ENCODE data around the gene KIAA1671. TPM values are rescaled to one million over a fixed set of nuclear protein-coding genes. Genes with fewer than 3 reads are reported as not detected.

Gene KIAA1671
- total and polyA plus RNA-seq, 2 of the 4 experiments (the other 2 are of a cell fraction), result 0.02 TPM; not detected in 1

DNA sequence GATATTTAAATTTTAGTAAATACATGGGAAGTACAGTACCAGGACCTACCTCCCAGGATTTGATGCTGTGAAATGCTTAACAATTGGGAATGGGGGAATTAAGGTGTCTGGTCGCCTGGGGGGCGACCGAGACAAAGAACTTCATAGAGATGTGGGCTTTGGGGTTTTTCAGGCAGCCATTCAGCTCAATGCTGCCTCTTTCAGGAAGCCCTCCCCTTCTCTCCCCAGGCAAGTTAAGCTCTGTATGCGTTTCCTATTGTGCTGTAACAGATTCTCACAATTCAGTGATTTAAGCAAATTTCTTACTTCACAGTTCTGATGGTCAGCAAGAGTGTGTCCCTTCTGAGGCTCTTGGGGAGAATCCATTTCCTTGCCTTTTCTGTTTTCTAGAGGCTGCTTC is 53.8 kb downstream of the KIAA1671 start:
- Histone ChIP-seq H2BK20ac (ENCODE audit: low read depth, low read length) (no peak overlapping the region), H2BK5ac (ENCODE audit: low read depth, low read length, poor library complexity, severe bottlenecking) (no peak overlapping the region), H2BK15ac (ENCODE audit: low read depth, low read length) (no peak overlapping the region), H4K5ac (ENCODE audit: low read depth, low read length) (no peak overlapping the region), H3K56ac (ENCODE audit: extremely low read depth, insufficient read depth, low read length) (no peak overlapping the region), H4K91ac (ENCODE audit: insufficient read depth, low read depth, low read length) (no peak overlapping the region), H3K27ac (ENCODE audit: insufficient read depth, low read length) (no peak overlapping the region), H3K23ac (ENCODE audit: low read depth, low read length) (no peak overlapping the region), H3K36me3 (ENCODE audit: control insufficient read depth, insufficient read depth, low read length) (no peaks in the 10 kb centered on the region), H3K9ac (ENCODE audit: low read depth, low read length) (no peak overlapping the region), H3K79me1 (ENCODE audit: low read depth in 1 of 2, low read length in 2 of 2) (no peaks in the 10 kb centered on the region), H3K18ac (ENCODE audit: low read depth, low read length) (no peak overlapping the region), H3K9me3 (ENCODE audit: control insufficient read depth, insufficient read depth, low read length) (no peaks in the 10 kb centered on the region), H4K8ac (ENCODE audit: low read depth in 2 of 2, low read length in 2 of 2) (no peak overlapping the region), H2AK9ac (replicated peaks; ENCODE audit: low read depth, low read length, poor library complexity) (no peak overlapping the region), H2AFZ (replicated peaks; ENCODE audit: low read length, poor library complexity) (no peak overlapping the region), H2AK5ac (ENCODE audit: low read depth, low read length) (no peak overlapping the region), H3K4ac (ENCODE audit: low read depth, low read length) (no peak overlapping the region), H3K27me3 (ENCODE audit: control insufficient read depth, insufficient read depth, low read length) (no peaks in the 10 kb centered on the region), H4K20me1 (ENCODE audit: insufficient read depth, low read length) (no peaks in the 10 kb centered on the region), H3K4me1 (ENCODE audit: control insufficient read depth, insufficient read depth, low read length) (no peaks in the 10 kb centered on the region), H3K9me1 (ENCODE audit: insufficient read depth, low read length) (no peaks in the 10 kb centered on the region), H2BK120ac (ENCODE audit: low read depth, low read length) (no peak overlapping the region), H3K4me3 (ENCODE audit: insufficient read depth, low read depth, low read length) (no peak overlapping the region), H3K14ac (replicated peaks; ENCODE audit: low read depth, low read length) (no peak overlapping the region), H3K4me2 (ENCODE audit: low read depth, low read length) (no peak overlapping the region)
- no peak for ATAC-seq (ENCODE audit: low read depth)
- TF ChIP-seq CEBPB (IDR thresholded peaks at IDR 0.05; ENCODE audit: low read depth, low read length) (no peak), MAZ (IDR thresholded peaks at IDR 0.05; ENCODE audit: borderline replicate concordance, low read depth, low read length) (no peak)
- intact Hi-C loops (cut with micrococcal nuclease) (no loop called here), in situ Hi-C loops (cut with MboI; ENCODE audit: low sequenced_read_pairs) (no loop called here), dilution Hi-C loops (cut with HindIII; ENCODE audit: low sequenced_read_pairs, unreplicated experiment) (no loop called here)
- ChIA-PET CTCF (no interaction called here), POLR2A (ENCODE audit: unreplicated experiment) (no interaction called here)
- no peak for DNase-seq
- 83% methylated on average over 1 of the region's 4 CpGs; no CpG with 5 or more reads in 1 of the 2 experiments for WGBS, 2 experiments (ENCODE audit: extremely low coverage in 2 of 2, insufficient read length in 1 of 2)
- BruUV-seq (replicated peaks), result no TSS peak
